ENCODE results near the gene STX16.

The STX16 gene, protein sequence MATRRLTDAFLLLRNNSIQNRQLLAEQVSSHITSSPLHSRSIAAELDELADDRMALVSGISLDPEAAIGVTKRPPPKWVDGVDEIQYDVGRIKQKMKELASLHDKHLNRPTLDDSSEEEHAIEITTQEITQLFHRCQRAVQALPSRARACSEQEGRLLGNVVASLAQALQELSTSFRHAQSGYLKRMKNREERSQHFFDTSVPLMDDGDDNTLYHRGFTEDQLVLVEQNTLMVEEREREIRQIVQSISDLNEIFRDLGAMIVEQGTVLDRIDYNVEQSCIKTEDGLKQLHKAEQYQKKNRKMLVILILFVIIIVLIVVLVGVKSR

DNA sequence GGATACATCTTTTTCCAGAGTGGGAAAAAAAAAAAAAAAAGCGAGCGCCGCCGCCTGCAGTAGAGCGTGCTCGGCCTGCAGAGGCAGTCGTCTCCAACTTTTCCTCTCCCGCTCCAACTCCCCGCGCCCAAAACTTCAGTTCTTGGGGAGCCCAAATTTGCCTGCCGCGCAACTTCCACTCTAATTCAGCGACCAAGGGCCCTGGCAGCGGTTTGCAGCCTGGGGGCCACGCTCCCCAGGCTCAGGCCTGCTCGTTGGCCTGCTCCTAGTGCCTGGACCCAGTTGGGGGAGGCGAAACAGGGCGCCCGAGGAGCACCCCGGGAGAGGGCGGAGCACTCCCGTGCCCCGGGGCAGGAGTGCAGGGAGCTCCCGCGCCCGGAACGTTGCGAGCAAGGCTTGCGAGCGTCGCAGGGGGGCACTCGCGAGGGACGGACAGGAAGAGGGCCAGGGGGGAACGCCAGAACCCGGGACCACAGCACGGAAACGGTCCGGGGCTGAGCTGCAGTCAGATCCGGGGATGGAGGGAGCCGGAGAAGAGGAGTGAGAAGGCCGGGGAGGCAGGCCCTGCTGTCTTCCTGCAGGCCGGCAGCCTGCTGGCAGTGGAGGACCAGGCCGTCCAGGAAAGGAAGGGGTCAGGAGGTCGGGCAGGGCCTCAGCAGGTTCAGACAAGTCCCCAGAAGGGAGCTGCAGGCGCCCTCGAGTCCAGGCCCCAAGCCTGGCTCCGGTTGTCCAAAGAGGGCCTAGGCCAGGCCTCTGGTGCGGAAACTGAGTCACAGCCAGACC lies at the start of gene STX16:
Gene STX16 (plus strand): TSS at position 508 of the 783 bp plus-strand sequence. CDS start 724 bp downstream, outside the sequence.
- DNase-seq: peak; percentile 88

GRCh38 chr20:58602124-58602523 lies 49.0 kb upstream of the STX16 start:
- DNase-seq: no peak

GRCh38 chr20:58603721-58604120 lies 47.4 kb upstream of the STX16 start:
- no peak for DNase-seq

- DNase-seq: no peak
Measured at GRCh38 chr20:58604128-58604881, 46.8 kb upstream of the STX16 start.

DNA sequence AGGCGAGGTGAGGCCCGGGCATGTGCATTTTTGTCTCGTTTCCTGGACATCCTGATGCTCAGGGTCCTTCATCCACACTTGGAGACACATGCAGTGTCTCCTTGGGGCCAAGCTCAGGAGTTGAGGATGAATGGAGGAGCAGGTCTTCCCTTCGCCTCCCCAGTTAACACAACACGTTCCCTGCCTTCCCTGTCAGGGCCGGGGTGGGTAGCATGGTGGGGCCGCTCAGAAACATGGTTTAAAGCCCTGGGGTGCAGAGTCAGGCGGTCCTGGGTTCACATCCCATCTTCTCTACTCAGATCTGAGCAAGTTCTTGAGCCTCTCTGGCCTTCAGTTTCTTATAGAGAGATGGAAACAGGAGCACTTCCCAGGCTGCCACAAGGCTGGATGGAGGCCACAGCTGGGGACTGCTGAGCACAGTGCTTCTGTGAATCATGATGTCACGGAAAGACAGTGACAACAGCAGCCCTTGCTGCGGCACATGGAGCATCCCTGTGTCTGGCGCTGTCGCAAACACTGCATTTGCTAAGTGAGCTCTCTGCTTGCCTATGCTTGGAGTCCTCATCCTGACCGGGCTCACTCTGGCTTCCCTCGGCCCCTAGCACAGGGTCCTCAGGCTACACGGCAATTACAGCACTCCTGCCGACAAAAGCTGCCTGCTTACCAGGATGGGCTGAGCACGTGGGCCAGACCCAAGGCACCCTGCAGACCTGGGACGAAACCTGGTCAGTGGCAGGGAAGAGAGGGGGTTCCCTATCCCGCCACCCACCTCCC lies 45.6 kb upstream of the STX16 start:
- no peak for DNase-seq

DNA sequence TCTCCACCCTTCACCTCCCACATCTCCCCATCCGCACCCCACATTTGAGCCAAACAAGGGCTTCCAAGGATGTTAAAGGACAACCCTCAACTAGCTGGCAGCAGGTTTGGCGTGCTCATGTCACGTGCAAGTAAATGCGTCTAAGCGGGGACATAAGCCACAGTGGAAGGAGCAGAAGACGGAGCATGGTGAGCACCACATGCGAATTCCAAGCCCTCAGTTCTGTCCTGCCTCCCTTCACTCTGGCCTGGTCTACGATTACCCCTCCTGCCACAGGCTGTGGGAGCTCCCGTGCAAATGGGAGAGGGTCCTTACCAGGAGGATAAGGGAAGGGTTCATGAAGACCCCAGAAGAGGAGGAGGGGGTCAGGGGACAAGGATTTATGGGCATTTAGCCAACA lies 44.9 kb upstream of the STX16 start:
- no peak for DNase-seq

GRCh38 chr20:58608096-58608840 lies 42.8 kb upstream of the STX16 start:
- no peak for DNase-seq

DNA sequence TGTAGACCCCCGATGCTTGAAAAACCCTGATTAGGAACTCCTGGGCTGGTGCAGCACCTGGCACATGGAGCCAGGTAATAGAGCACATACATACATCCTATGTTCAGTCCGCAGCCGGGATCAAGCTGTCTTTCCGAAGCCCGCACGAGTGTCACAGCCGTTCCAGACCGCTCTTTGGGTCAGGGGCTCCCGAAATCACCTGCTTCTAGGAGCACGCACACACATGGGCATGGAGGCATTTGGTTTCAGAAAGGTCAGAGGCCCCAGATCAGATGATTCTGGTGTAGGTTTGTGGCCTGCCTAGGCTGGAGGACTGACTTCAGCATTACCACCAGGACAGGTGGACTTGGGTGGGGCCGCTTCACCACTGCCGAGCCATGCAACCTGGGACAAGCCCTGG lies 42.1 kb upstream of the STX16 start:
- no peak for DNase-seq

DNA sequence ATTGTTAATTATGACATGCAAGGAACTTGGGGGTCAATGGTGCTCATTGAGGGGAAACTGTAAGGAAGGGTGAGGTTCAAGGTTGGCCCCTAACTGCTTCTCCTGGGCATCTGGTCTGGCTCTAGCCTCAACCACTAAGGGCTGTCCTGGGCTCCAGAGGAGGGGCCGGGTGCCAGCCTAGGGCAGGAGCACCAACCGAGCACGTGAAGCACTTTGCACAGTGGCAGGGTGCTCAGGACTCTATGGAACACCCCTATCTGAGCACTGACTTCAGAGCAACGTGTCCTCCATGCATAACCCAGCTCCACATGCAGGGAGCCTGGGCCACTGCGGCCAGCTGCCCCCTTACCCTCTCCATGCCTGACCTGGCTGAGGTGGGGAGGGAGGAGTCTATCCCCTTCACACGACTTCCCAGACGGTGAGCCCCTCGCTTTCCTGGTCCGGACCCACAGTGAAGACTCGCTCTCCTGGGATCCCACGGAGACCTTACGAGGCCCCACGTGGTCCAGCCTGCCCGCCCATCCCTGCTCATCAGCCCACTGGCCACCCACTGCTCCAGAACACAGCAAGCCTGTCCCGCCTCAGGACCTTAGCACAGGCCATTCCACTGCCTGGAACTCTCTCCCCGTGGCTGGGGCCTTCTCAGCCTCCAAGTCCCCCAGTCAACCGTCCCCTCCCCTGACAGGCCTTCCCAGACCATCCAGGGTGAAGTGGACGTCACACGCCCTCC lies 40.8 kb upstream of the STX16 start:
- no peak for DNase-seq

DNA sequence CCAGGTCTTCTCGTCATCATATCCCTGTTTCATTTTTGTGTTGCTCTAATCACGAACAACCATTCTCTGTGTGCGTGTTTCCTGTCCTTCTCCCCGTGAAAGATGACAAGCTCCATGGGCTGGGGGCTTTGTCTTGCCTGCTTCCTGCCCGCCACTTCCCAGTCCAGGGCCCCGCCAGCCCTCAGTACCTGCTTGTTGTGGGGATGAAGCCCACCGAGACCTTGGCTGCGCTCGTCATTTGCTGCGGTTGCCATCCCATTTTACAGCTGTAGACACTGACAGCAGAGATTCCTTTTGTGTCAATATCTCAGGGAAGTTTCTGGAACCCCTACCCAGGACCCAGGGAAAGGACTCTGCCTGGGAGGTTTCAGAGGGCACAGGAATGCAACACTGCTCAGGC lies 40.3 kb upstream of the STX16 start:
- DNase-seq: no peak

- no peak for DNase-seq
Measured at GRCh38 chr20:58611236-58612030, 39.6 kb upstream of the STX16 start.

GRCh38 chr20:58612121-58612691 lies 38.9 kb upstream of the STX16 start:
- no peak for DNase-seq

GRCh38 chr20:58613061-58613854 lies 37.8 kb upstream of the STX16 start:
- no peak for DNase-seq

DNA sequence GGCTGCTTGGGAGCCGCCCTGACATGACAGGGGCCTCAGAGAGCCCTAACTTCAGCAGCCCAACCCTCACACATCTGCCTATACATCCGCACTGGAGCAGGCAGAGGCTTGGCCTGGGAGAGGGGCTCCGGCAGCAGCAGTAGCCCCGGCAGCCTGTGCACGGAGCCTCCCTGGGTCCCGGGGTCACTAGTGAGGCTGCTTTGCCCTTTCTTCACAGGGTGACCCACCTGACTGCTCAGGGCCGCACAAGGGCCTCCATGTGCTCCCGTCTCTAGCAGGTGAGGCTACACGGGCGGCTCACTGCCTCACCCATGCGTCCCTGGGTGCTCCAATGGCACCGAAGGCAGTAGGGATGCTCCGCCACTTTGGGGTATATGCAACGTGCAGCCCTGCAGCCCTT lies 36.7 kb upstream of the STX16 start:
- no peak for DNase-seq

DNA sequence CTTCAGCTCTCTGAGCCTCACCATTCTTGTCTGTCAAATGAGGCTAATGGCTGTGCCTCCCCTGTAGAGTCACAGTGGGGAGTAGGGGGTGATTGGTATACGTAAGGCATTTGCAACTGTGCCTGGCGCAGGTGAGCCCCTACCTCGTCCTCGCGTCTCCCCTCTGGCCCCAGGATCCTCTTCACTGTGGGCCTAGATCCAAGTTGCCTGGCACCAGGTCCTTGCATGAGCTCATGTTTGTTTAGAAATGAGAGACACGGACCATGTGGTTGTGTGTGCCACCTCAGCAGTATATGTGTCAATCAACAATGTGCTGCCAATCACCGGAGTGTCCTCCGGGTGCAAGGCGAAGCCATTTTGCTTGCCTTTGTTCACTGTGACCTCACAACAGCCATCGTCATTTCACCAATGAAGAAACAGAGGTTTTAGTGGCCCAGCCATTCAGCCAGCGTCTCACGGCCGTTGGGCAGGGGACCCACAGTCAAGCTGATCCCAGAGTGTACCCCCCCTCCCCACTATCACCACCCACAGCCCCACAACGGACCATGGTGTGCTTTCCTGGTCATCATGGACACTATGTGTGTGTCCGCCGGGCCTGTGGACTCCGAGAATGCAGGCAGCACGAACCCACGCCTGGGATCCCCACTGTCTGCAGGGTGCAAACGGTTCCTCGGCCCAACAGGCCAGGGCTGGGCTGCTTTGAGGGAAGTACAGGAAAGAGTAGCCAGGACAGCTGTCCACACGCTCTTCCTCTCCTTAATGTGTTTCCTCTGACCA lies 35.9 kb upstream of the STX16 start:
- DNase-seq: no peak

DNA sequence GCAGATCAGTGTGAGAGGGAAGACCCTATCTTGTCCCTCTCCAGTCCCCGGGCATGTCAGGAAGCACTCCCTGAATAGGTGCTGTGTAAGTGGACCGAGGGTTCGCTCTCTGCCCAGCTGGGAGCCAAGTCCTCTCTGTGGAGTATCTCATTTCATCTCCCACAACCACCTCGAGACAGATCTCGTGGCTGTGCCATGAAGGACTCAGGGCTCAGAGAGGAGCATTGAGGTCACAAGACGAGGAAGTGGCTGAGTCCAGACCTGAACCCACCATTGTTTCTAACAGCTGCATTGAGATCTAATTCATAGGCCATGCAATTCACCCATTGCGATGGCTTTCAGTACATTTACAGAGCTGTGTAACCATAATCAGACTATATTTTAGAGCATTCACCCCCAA lies 34.7 kb upstream of the STX16 start:
- DNase-seq: no peak

GRCh38 chr20:58617158-58617557 lies 33.9 kb upstream of the STX16 start:
- no peak for DNase-seq

- no peak for DNase-seq
Measured at GRCh38 chr20:58618351-58619076, 32.6 kb upstream of the STX16 start.

Measured in stimulated activated CD4-positive, alpha-beta T cell treated with anti-CD3 and anti-CD28 coated beads, Interleukin-4, amount 100 ng/mL, for 1 hour (primary cell).